ENCODE measurements around the gene NAALADL2. TPM values are rescaled to one million over a fixed set of nuclear protein-coding genes. Genes with fewer than 3 reads are reported as not detected.

NAALADL2 gene
- total and polyA plus RNA-seq, 2 of the 13 experiments (the other 11 are each of a cell fraction or from before 2014, with no cell fraction given): 0.08 TPM; not detected in 1

DNA sequence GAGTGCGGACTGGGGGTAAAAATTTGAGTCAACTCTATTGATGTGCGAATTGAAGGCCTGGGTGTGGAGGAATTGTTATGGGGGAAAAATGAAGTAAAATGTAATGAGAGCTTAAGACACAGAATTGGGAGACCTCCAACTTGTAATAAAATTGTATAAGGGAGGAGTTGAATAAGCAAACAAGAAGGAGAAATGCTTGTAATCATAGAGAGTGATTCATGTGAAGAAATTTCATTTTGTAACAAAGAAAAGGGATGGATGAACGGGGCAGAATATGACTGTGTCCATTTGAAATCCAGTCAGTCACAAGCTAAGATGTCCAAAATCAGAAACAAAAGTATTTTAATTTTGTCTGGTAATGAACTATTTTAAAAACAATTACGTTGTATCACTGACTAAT lies 552.3 kb downstream of the NAALADL2 start:
- FAIRE-seq (no peak), ATAC-seq (no peak), DNase-seq (ENCODE audit: low spot score) (no peak)
- Histone ChIP-seq H3K4me3 (replicated peaks in 1 of 3; ENCODE audit: insufficient read depth in 1 of 3, low read depth in 2 of 3, low read length in 3 of 3) (no peak overlapping the region), H3K9me3 (ENCODE audit: low read length) (no peaks in the 10 kb centered on the region; the same call in 1 of the 2 replicates), H3K9ac (ENCODE audit: insufficient read depth, low read depth, low read length) (no peak overlapping the region), H3K79me2 (ENCODE audit: insufficient read depth, low read length) (no peaks in the 10 kb centered on the region), H3K27ac (ENCODE audit: extremely low read length, insufficient read depth, low read length) (no peak overlapping the region), H3K36me3 (replicated peaks in 1 of 2; ENCODE audit: control insufficient read depth in 1 of 2, insufficient read depth in 2 of 2, low read length in 2 of 2) (no peaks in the 10 kb centered on the region), H3K4me1 (ENCODE audit: insufficient read depth, low read length) (no peaks in the 10 kb centered on the region), H2AFZ (ENCODE audit: low read length) (no peak overlapping the region), H4K20me1 (ENCODE audit: insufficient read depth, low read length) (no peaks in the 10 kb centered on the region), H3K4me2 (ENCODE audit: low read depth, low read length) (no peak overlapping the region), H3K27me3 (ENCODE audit: control insufficient read depth in 1 of 2, insufficient read depth in 2 of 2, low read length in 2 of 2) (no peaks in the 10 kb centered on the region)
- ChIA-PET CTCF (ENCODE audit: low intra/inter-chr PET ratio, low total read pairs) (no interaction called here), POLR2A (no interaction called here)
- no TSS peak for BruUV-seq (replicated peaks)
- intact Hi-C loops (cut with micrococcal nuclease; ENCODE audit: unreplicated experiment) (no loop called here), in situ Hi-C loops (cut with HindIII; ENCODE audit: extremely low pct_ligation_motif_present, low pct_unique_long_range_greater_than_20kb) (no loop called here)
- TF ChIP-seq NR3C1 (CRISPR knock-in tag; IDR thresholded peaks at IDR 0.05) (no peak), ZNF292 (CRISPR knock-in tag; IDR thresholded peaks at IDR 0.05; ENCODE audit: borderline replicate concordance, low read depth) (no peak)
- 3% methylated on average over 4 of the region's 4 CpGs for WGBS (ENCODE audit: low lambda C conversion rate)

DNA sequence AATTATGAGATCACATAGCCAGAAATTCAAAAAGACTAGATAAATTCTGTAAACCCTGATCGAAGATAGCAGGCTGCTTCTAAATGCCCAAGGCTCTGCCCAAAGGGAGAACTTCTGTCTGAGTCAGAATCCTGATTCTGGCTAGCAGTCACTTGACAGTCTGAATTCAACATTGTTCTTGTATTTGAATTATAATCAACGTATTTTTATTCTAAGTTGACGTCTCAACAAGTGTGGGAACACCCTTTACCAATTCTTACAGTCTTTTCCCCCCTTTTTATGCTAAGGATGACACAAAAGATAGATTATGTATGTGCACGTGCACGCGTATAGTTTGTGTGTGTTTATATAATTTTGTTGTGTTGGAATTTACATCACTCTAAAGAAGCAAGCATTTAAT lies 552.8 kb downstream of the NAALADL2 start:
- BruUV-seq (replicated peaks): no TSS peak
- H3K27ac ChIP-seq (ENCODE audit: extremely low read length, insufficient read depth, low read length): no peak overlapping the region

More for the DNA sequence above, 552.8 kb downstream of the NAALADL2 start:
- Histone ChIP-seq H3K9me3 (ENCODE audit: low read length) (no peaks in the 10 kb centered on the region; the same call in 1 of the 2 replicates), H2AFZ (ENCODE audit: low read length) (no peak overlapping the region), H3K4me1 (ENCODE audit: insufficient read depth, low read length) (no peaks in the 10 kb centered on the region), H3K9ac (ENCODE audit: insufficient read depth, low read depth, low read length) (no peak overlapping the region), H3K4me2 (ENCODE audit: low read depth, low read length) (no peak overlapping the region), H3K79me2 (ENCODE audit: insufficient read depth, low read length) (no peaks in the 10 kb centered on the region), H3K27me3 (ENCODE audit: control insufficient read depth in 1 of 2, insufficient read depth in 2 of 2, low read length in 2 of 2) (no peaks in the 10 kb centered on the region), H3K36me3 (replicated peaks in 1 of 2; ENCODE audit: control insufficient read depth in 1 of 2, insufficient read depth in 2 of 2, low read length in 2 of 2) (no peaks in the 10 kb centered on the region), H4K20me1 (ENCODE audit: insufficient read depth, low read length) (no peaks in the 10 kb centered on the region), H3K4me3 (replicated peaks in 1 of 3; ENCODE audit: insufficient read depth in 1 of 3, low read depth in 2 of 3, low read length in 3 of 3) (no peak overlapping the region)
- no peak for ATAC-seq
- intact Hi-C loops (cut with micrococcal nuclease; ENCODE audit: unreplicated experiment): no loop called here
- in situ Hi-C loops (cut with HindIII; ENCODE audit: extremely low pct_ligation_motif_present, low pct_unique_long_range_greater_than_20kb): no loop called here
- DNase-seq (ENCODE audit: low spot score): no peak
- no peak for TF ChIP-seq ZNF670 (CRISPR knock-in tag; IDR thresholded peaks at IDR 0.05; ENCODE audit: borderline replicate concordance)
- TF ChIP-seq HNRNPL (IDR thresholded peaks at IDR 0.05; ENCODE audit: low read depth, low read length): no peak
- no peak for TF ChIP-seq ZNF839 (CRISPR knock-in tag; IDR thresholded peaks at IDR 0.05; ENCODE audit: borderline replicate concordance)
- TF ChIP-seq, protein P1, sequence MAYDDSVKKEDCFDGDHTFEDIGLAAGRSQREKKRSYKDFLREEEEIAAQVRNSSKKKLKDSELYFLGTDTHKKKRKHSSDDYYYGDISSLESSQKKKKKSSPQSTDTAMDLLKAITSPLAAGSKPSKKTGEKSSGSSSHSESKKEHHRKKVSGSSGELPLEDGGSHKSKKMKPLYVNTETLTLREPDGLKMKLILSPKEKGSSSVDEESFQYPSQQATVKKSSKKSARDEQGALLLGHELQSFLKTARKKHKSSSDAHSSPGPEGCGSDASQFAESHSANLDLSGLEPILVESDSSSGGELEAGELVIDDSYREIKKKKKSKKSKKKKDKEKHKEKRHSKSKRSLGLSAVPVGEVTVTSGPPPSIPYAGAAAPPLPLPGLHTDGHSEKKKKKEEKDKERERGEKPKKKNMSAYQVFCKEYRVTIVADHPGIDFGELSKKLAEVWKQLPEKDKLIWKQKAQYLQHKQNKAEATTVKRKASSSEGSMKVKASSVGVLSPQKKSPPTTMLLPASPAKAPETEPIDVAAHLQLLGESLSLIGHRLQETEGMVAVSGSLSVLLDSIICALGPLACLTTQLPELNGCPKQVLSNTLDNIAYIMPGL (CRISPR knock-in tag; IDR thresholded peaks at IDR 0.05; ENCODE audit: borderline replicate concordance in 1 of 2, low read depth in 1 of 2): no peak
- no peak for TF ChIP-seq FOXO1 (CRISPR knock-in tag; IDR thresholded peaks at IDR 0.05)
- TF ChIP-seq, protein P2, sequence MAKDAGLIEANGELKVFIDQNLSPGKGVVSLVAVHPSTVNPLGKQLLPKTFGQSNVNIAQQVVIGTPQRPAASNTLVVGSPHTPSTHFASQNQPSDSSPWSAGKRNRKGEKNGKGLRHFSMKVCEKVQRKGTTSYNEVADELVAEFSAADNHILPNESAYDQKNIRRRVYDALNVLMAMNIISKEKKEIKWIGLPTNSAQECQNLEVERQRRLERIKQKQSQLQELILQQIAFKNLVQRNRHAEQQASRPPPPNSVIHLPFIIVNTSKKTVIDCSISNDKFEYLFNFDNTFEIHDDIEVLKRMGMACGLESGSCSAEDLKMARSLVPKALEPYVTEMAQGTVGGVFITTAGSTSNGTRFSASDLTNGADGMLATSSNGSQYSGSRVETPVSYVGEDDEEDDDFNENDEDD (CRISPR knock-in tag; IDR thresholded peaks at IDR 0.05; ENCODE audit: borderline replicate concordance): no peak
- no peak for TF ChIP-seq RCOR2 (CRISPR knock-in tag; IDR thresholded peaks at IDR 0.05)
- no peak for TF ChIP-seq JARID2 (CRISPR knock-in tag; IDR thresholded peaks at IDR 0.05; ENCODE audit: insufficient replicate concordance)
- no peak for TF ChIP-seq RAD21 (CRISPR knock-in tag; IDR thresholded peaks at IDR 0.05)
- TF ChIP-seq ZNF891 (CRISPR knock-in tag; IDR thresholded peaks at IDR 0.05): no peak
- no peak for TF ChIP-seq ZNF256 (CRISPR knock-in tag; conservative IDR thresholded peaks at IDR 0.05)
- TF ChIP-seq PRMT3 (CRISPR knock-in tag; IDR thresholded peaks at IDR 0.05; ENCODE audit: borderline replicate concordance, low read depth): no peak
- 46% methylated on average over 6 of the region's 6 CpGs for WGBS (ENCODE audit: low lambda C conversion rate)
- no peak for FAIRE-seq
- ChIA-PET POLR2A (no interaction called here), CTCF (ENCODE audit: low intra/inter-chr PET ratio, low total read pairs) (no interaction called here)
